SKM-1 (cell line): ENCODE measurements around the gene GPC2.

Experiments
- DNase-seq: peaks from one replicate; lab custom pipeline; 2025; ENCODE audit not compliant: unreplicated experiment; lab: John Stamatoyannopoulos, UW

GPC2 gene

GRCh38 chr7:100170101-100170897, 6.9 kb downstream of the GPC2 start:
- no peak for DNase-seq

GRCh38 chr7:100169147-100169850, 7.9 kb downstream of the GPC2 start:
- no peak for DNase-seq

GRCh38 chr7:100167912-100168323, 9.3 kb downstream of the GPC2 start:
- DNase-seq, result no peak

GRCh38 chr7:100166970-100167911, 9.9 kb downstream of the GPC2 start:
- DNase-seq, result no peak

- no peak for DNase-seq
These were observed 10.8 kb downstream of the GPC2 start for GRCh38 chr7:100166317-100166940.

GRCh38 chr7:100163871-100164270, 13.3 kb downstream of the GPC2 start:
- no peak for DNase-seq

- no peak for DNase-seq
These were observed 14.1 kb downstream of the GPC2 start for GRCh38 chr7:100163006-100163531.

- no peak for DNase-seq
These were observed 17.1 kb downstream of the GPC2 start for GRCh38 chr7:100160067-100160466.

- DNase-seq, result no peak
These were observed 18.0 kb downstream of the GPC2 start for GRCh38 chr7:100159099-100159623.

GRCh38 chr7:100158229-100159098, 18.7 kb downstream of the GPC2 start, which contains the start of gene TRAPPC14:
TSS of gene TRAPPC14 (minus strand) at chr7:100158723. CDS start at chr7:100158499, 224 bp downstream.
- peak; percentile 71 for DNase-seq

GRCh38 chr7:100157334-100158228, 19.6 kb downstream of the GPC2 start:
- no peak for DNase-seq

GRCh38 chr7:100157069-100157333, 20.2 kb downstream of the GPC2 start:
- DNase-seq, result no peak

GRCh38 chr7:100156331-100157068, 20.7 kb downstream of the GPC2 start:
- DNase-seq, result no peak

- no peak for DNase-seq
These were observed 21.4 kb downstream of the GPC2 start for GRCh38 chr7:100155553-100156317.

GRCh38 chr7:100154651-100155491, 22.3 kb downstream of the GPC2 start:
- no peak for DNase-seq
